Panc1 (cell line): ENCODE measurements around the gene PI4K2B.

Experiments
- POLR2AphosphoS5 ChIP-seq: IDR thresholded peaks from 2 replicates; pipeline ENCODE4 v1.6.1; 2012; ENCODE audit warnings: mild to moderate bottlenecking, low read depth, low read length, moderate library complexity
- REST ChIP-seq, 2 experiments: IDR thresholded peaks; 2 replicates each; pipeline ENCODE4 v1.6.1; 2011 to 2012; ENCODE audit warnings: low read depth in 2 of 2, control low read depth in 1 of 2, low read length in 1 of 2, mild to moderate bottlenecking in 1 of 2, moderate library complexity in 1 of 2; ENCODE audit not compliant: insufficient read depth in 1 of 2
- TCF7L2 ChIP-seq: IDR thresholded peaks from 2 replicates; pipeline ENCODE4 v1.6.1; 2011; ENCODE audit warnings: mild to moderate bottlenecking, low read depth, low read length, inconsistent platforms
- TF ChIP-seq, protein P1 (sequence below): fragments of 450-650 bp; IDR thresholded peaks from 2 replicates; pipeline ENCODE4 v1.5.1; 2017; ENCODE audit warnings: mild to moderate bottlenecking

- TF ChIP-seq, protein P1, sequence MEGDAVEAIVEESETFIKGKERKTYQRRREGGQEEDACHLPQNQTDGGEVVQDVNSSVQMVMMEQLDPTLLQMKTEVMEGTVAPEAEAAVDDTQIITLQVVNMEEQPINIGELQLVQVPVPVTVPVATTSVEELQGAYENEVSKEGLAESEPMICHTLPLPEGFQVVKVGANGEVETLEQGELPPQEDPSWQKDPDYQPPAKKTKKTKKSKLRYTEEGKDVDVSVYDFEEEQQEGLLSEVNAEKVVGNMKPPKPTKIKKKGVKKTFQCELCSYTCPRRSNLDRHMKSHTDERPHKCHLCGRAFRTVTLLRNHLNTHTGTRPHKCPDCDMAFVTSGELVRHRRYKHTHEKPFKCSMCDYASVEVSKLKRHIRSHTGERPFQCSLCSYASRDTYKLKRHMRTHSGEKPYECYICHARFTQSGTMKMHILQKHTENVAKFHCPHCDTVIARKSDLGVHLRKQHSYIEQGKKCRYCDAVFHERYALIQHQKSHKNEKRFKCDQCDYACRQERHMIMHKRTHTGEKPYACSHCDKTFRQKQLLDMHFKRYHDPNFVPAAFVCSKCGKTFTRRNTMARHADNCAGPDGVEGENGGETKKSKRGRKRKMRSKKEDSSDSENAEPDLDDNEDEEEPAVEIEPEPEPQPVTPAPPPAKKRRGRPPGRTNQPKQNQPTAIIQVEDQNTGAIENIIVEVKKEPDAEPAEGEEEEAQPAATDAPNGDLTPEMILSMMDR, result no peak
- no peak for TF ChIP-seq TCF7L2
- TF ChIP-seq REST (IDR thresholded peaks at IDR 0.05; ENCODE audit: insufficient read depth in 1 of 2, low read depth in 2 of 2, low read length in 1 of 2), result no peak
- TF ChIP-seq POLR2AphosphoS5, result no peak
Measured at GRCh38 chr4:25235401-25235800, 1.6 kb downstream of the PI4K2B start.
